K562 (cell line): ENCODE data around the gene CCNL2. TPM values are rescaled to one million over a fixed set of nuclear protein-coding genes. Genes with fewer than 3 reads are reported as not detected.
"Not testable (repeated sequence)": the region's sequence is repeated elsewhere in the genome, so short reads cannot be mapped to it uniquely, and the experiment has no call there.

ENCODE experiments used
- ATAC-seq: fragments of 200-7000 bp; cut with Tn5 transposase; 3 replicates; pipeline ENCODE4 v1.9.1; 2020; ENCODE audit warnings: moderate library complexity
- BruUV-seq: library from RNA; stranded (reverse); fragments of 400-500 nt; replicated peaks from 2 replicates; lab custom pipeline; 2021; lab: Mats Ljungman, UMichigan
- CTCF ChIA-PET: fragments of 300-600 bp; formaldehyde crosslinking; extraction: SDS; loops from one replicate; lab custom pipeline; 2021; ENCODE audit warnings: low intra/inter-chr PET ratio; lab: Yijun Ruan, JAX
- POLR2A ChIA-PET: fragments of 300-600, 350-650 bp; sonication (Branson Sonifier 250); formaldehyde crosslinking; extraction: SDS; loops from one replicate; lab custom pipeline; 2021; ENCODE audit warnings: antibody characterized with exemption, inconsistent platforms; lab: Yijun Ruan, JAX
- DNase-seq, 4 experiments: peaks; one replicate each; pipeline versions ENCODE4 v3.0.0 to v3.0.0-alpha.2; 2011 to 2018; ENCODE audit warnings: low spot score in 3 of 4, mixed read lengths in 3 of 4; ENCODE audit errors: extremely low read depth in 1 of 4
- FAIRE-seq: peaks from 2 replicates; lab custom pipeline; 2011; peaks lifted over from hg19 to GRCh38; lab: Jason Lieb, UNC
- H2AFZ ChIP-seq: 2 replicates; pipeline ENCODE4 v1.6.0; 2011; ENCODE audit warnings: low read depth, low read length, control low read depth, inconsistent platforms
- H3K27ac ChIP-seq: fragments of 200-600 bp; 3 replicates; pipeline ENCODE4 v1.8.0; 2011; ENCODE audit warnings: low read depth, mild to moderate bottlenecking, control low read depth, inconsistent platforms, low read length, moderate library complexity, mixed read lengths; ENCODE audit errors: extremely low read depth
- H3K27me3 ChIP-seq, 2 experiments: fragments of 300-600 bp in 1 of 2; 2 replicates in 1 of 2; 3 replicates in 1 of 2; pipeline versions ENCODE4 v1.6.0 to v1.8.0; 2011; ENCODE audit warnings: inconsistent platforms in 2 of 2, low read length in 2 of 2, mild to moderate bottlenecking in 1 of 2, mixed read lengths in 1 of 2, moderate library complexity in 1 of 2; ENCODE audit not compliant: control insufficient read depth in 2 of 2, insufficient read depth in 2 of 2
- H3K36me3 ChIP-seq: fragments of 300-600 bp; 3 replicates; pipeline ENCODE4 v1.8.0; 2011; ENCODE audit warnings: mild to moderate bottlenecking, low read length, inconsistent platforms; ENCODE audit not compliant: control insufficient read depth, insufficient read depth
- H3K4me1 ChIP-seq, 2 experiments: fragments of 200-600 bp in 1 of 2; replicated peaks in 1 of 2; 2 replicates in 1 of 2; 3 replicates in 1 of 2; pipeline versions ENCODE4 v1.5.1 to v1.8.0; 2011; ENCODE audit warnings: inconsistent platforms in 2 of 2, low read length in 2 of 2, mild to moderate bottlenecking in 1 of 2, mixed read lengths in 1 of 2, moderate library complexity in 1 of 2; ENCODE audit not compliant: control insufficient read depth in 2 of 2, insufficient read depth in 2 of 2
- H3K4me2 ChIP-seq: 2 replicates; pipeline ENCODE4 v1.6.1; 2011; ENCODE audit warnings: low read length, control low read depth, inconsistent platforms, mixed read lengths; ENCODE audit not compliant: insufficient read depth
- H3K4me3 ChIP-seq: fragments of 200-600 bp; sonication (generic), shearing (Covaris generic); 2 replicates; pipeline ENCODE4 v1.5.1; 2016; ENCODE audit warnings: control low read depth, inconsistent platforms
- H3K79me2 ChIP-seq: fragments of 200-600 bp; 3 replicates; pipeline ENCODE4 v1.8.0; 2011; ENCODE audit warnings: low read length, inconsistent platforms; ENCODE audit not compliant: control insufficient read depth, insufficient read depth
- H3K9ac ChIP-seq, 2 experiments: 2 replicates each; pipeline versions ENCODE4 v1.6.0 to v1.6.1; 2011; ENCODE audit warnings: low read depth in 2 of 2, low read length in 2 of 2, control low read depth in 1 of 2, inconsistent platforms in 1 of 2, mild to moderate bottlenecking in 1 of 2, mixed read lengths in 1 of 2; ENCODE audit not compliant: insufficient read depth in 1 of 2
- H3K9me1 ChIP-seq: one replicate; pipeline ENCODE4 v1.6.0; 2011; ENCODE audit warnings: inconsistent platforms, mild to moderate bottlenecking, low read length, moderate library complexity; ENCODE audit not compliant: control insufficient read depth, insufficient read depth
- H3K9me3 ChIP-seq: replicated peaks from 2 replicates; pipeline ENCODE4 v1.5.1; 2011; ENCODE audit warnings: low read depth, low read length, inconsistent platforms; ENCODE audit not compliant: control insufficient read depth, insufficient read depth
- H4K20me1 ChIP-seq: replicated peaks from 2 replicates; pipeline ENCODE4 v1.6.1; 2011; ENCODE audit warnings: low read length, inconsistent platforms, mixed read lengths; ENCODE audit not compliant: control insufficient read depth, insufficient read depth
- CBX1 ChIP-seq: sonication (generic); IDR thresholded peaks from 2 replicates; pipeline ENCODE4 v1.6.1; 2016; ENCODE audit warnings: antibody characterized with exemption, low read depth, mild to moderate bottlenecking
- CBX3 ChIP-seq, 2 experiments: IDR thresholded peaks; 1 replicate in 1 of 2; 2 replicates in 1 of 2; pipeline ENCODE4 v1.6.1; 2012; ENCODE audit warnings: inconsistent platforms in 2 of 2, low read length in 2 of 2, borderline replicate concordance in 1 of 2, control low read depth in 1 of 2
- CBX5 ChIP-seq: IDR thresholded peaks from 2 replicates; pipeline ENCODE4 v1.6.1; 2014; ENCODE audit warnings: low read depth, borderline replicate concordance
- TRIM24 ChIP-seq, 2 experiments: fragments of 450-650 bp; IDR thresholded peaks; 2 replicates each; pipeline ENCODE4 v1.6.1; 2016
- TRIM28 ChIP-seq: fragments of 450-650 bp; IDR thresholded peaks from 2 replicates; pipeline ENCODE4 v1.6.1; 2017
- XRCC3 ChIP-seq: fragments of 450-650 bp; IDR thresholded peaks from 2 replicates; pipeline ENCODE4 v1.6.1; 2017; ENCODE audit warnings: mild to moderate bottlenecking, moderate library complexity
- ZNF280A ChIP-seq: fragments of 450-650 bp; IDR thresholded peaks from 2 replicates; pipeline ENCODE4 v1.6.1; 2018; ENCODE audit warnings: mild to moderate bottlenecking, low read depth; ENCODE audit not compliant: partially characterized antibody
- WGBS: fragments of 100-300 bp; shearing (Covaris generic); methylation state at CpG from one replicate; pipeline ENCODE4 v1.1.6; 2016; ENCODE audit warnings: low coverage, mixed read lengths; ENCODE audit not compliant: insufficient coverage; ENCODE audit errors: missing lambda C conversion rate; 5-methylcytosine and 5-hydroxymethylcytosine counted together
- in situ Hi-C: fragments of 300-500 bp; cut with MboI; formaldehyde crosslinking; loops from 4 replicates; pipeline ENCODE4 v1.15.0; 2018; ENCODE audit warnings: inconsistent platforms, mixed read lengths
- intact Hi-C: fragments of 100-400 bp; cut with micrococcal nuclease; formaldehyde crosslinking; loops from 2 replicates; pipeline ENCODE4 v1.14.2; 2022
- polyA plus RNA-seq, 8 experiments: library from polyadenylated mRNA; depleted of rRNA in 4 of 8; stranded (reverse) in 5 of 8; unstranded in 3 of 8; fragments of >200 nt; fragmentation: Nextera tagmentation in 2 of 8; fragmentation: Illumina TruSeq in 1 of 8; extraction: Ambion mirVana in 2 of 8; extraction: Trizol in 1 of 8; gene quantifications; 2 replicates each; pipeline versions ENCODE4 v1.2.1 to v1.2.3, GENCODE V29; 2011 to 2014; ENCODE audit warnings: inconsistent platforms in 1 of 8, missing spikeins in 1 of 8
- total RNA-seq, 7 experiments: library from RNA; depleted of rRNA in 6 of 7; stranded (reverse); fragments of >200 nt in 6 of 7; fragmentation: Illumina TruSeq in 2 of 7; extraction: Trizol in 2 of 7; gene quantifications; 2 replicates each; pipeline versions ENCODE4 v1.2.1 to v1.2.3, GENCODE V29; 2011 to 2021; ENCODE audit warnings: low replicate concordance in 1 of 7

The CCNL2 gene
- total and polyA plus RNA-seq, 9 of the 15 experiments (the other 6 are each of a cell fraction or from before 2014, with no cell fraction given) = 2.8 to 287 (median 94.5) TPM

- H3K79me2 ChIP-seq = peaks cover 22% of the 10 kb centered on the region
- H3K4me1 ChIP-seq = peaks cover 4 to 16% of the 10 kb centered on the region in 2 experiments
- H3K4me2 ChIP-seq, H3K9ac ChIP-seq, CTCF ChIA-PET, H3K4me3 ChIP-seq, intact Hi-C loops, H3K27me3 ChIP-seq, BruUV-seq, H2AFZ ChIP-seq, DNase-seq, H3K9me1 ChIP-seq, FAIRE-seq, in situ Hi-C loops, H4K20me1 ChIP-seq, H3K27ac ChIP-seq, ATAC-seq: not testable (repeated sequence)
- TF ChIP-seq ZNF280A (peak; percentile 59), TRIM24 (IDR thresholded peaks at IDR 0.05) (peak in 1 of 2 experiments; percentile 68; a peak in 1 of 4 replicates), CBX1 (0 out of 2 replicates have a peak, but pooled peaks have one; percentile 40), TRIM28 (peak; percentile 97), CBX5 (peak; percentile 83; the same call in 1 of the 2 replicates), CBX3 (IDR thresholded peaks at IDR 0.05; ENCODE audit: borderline replicate concordance in 1 of 2, low read length in 2 of 2) (peak in 1 of 2 experiments; percentile 96; a peak in 2 of 3 replicates), XRCC3 (0 out of 2 replicates have a peak, but pooled peaks have one; percentile 63)
- POLR2A ChIA-PET = interaction anchor here (1.0 to 1.1 kb wide), 2 partner anchors 9 to 11 kb away, joined by 5 read pairs; partner anchors contain the start of gene ANKRD65
- H3K9me3 ChIP-seq = peaks cover 11% of the 10 kb centered on the region
- H3K36me3 ChIP-seq = peaks cover 16% of the 10 kb centered on the region; the same call in 2 of the 3 replicates
- WGBS = 80% methylated on average over 11 of the region's 11 CpGs
Observed at GRCh38 chr1:1412311-1412902, 13.3 kb upstream of the CCNL2 start.
